Stomach smooth muscle (tissue), 2 donors: ENCODE measurements around the gene ATL2.
"Not testable (repeated sequence)": the region's sequence is repeated elsewhere in the genome, so short reads cannot be mapped to it uniquely, and the experiment has no call there.

Experiments
- H3K27ac ChIP-seq: one replicate; pipeline ENCODE4 v1.7.0; 2013; ENCODE audit warnings: mild to moderate bottlenecking, low read length, inconsistent platforms
- H3K27me3 ChIP-seq, 2 donors: one replicate each; pipeline ENCODE4 v1.7.0; 2013; ENCODE audit warnings: low read length in 2 of 2; ENCODE audit not compliant: insufficient read depth in 2 of 2, control insufficient read depth in 1 of 2
- H3K36me3 ChIP-seq, 2 donors: one replicate each; pipeline ENCODE4 v1.7.0; 2013; ENCODE audit warnings: low read length in 2 of 2; ENCODE audit not compliant: control insufficient read depth in 2 of 2, insufficient read depth in 2 of 2
- H3K4me1 ChIP-seq: one replicate; pipeline ENCODE4 v1.7.0; 2013; ENCODE audit warnings: low read length; ENCODE audit not compliant: control insufficient read depth, insufficient read depth
- H3K4me3 ChIP-seq, 2 donors: one replicate each; pipeline ENCODE4 v1.7.0; 2013; ENCODE audit warnings: low read length in 2 of 2
- H3K9ac ChIP-seq, 2 donors: one replicate each; pipeline ENCODE4 v1.7.0; 2013; ENCODE audit warnings: low read length in 2 of 2, mild to moderate bottlenecking in 1 of 2
- H3K9me3 ChIP-seq, 2 donors: one replicate each; pipeline ENCODE4 v1.7.0; 2013; ENCODE audit warnings: low read length in 2 of 2; ENCODE audit not compliant: control insufficient read depth in 2 of 2
- donor health status: healthy.
- donor health status: Pancreatic carcinoma.

ATL2 gene

GRCh38 chr2:38261569-38262068 lies 115.5 kb downstream of the ATL2 start:
- H3K27me3 ChIP-seq, result no peaks in the 10 kb centered on the region
- H3K9me3 ChIP-seq, result no peaks in the 10 kb centered on the region
- H3K4me3 ChIP-seq, result no peak overlapping the region
- no peak overlapping the region for H3K27ac ChIP-seq
- H3K36me3 ChIP-seq, result no peaks in the 10 kb centered on the region
- no peaks in the 10 kb centered on the region for H3K4me1 ChIP-seq
- no peak overlapping the region for H3K9ac ChIP-seq

- Histone ChIP-seq H3K27ac (no peak overlapping the region), H3K36me3 (no peaks in the 10 kb centered on the region), H3K4me1 (no peaks in the 10 kb centered on the region), H3K4me3 (peak overlapping the region in 1 of 2 donors; percentile 15), H3K27me3 (no peaks in the 10 kb centered on the region), H3K9ac (no peak overlapping the region), H3K9me3 (no peaks in the 10 kb centered on the region)
Observed at GRCh38 chr2:38260972-38261371, 116.1 kb downstream of the ATL2 start.

GRCh38 chr2:38260469-38260868 lies 116.6 kb downstream of the ATL2 start:
- Histone ChIP-seq H3K9ac (no peak overlapping the region), H3K27me3 (no peaks in the 10 kb centered on the region)

GRCh38 chr2:38259311-38259710 lies 117.8 kb downstream of the ATL2 start:
- H3K27ac ChIP-seq, result no peak overlapping the region
- H3K4me1 ChIP-seq, result no peaks in the 10 kb centered on the region
- H3K9ac ChIP-seq, result no peak overlapping the region
- no peaks in the 10 kb centered on the region for H3K27me3 ChIP-seq
- H3K4me3 ChIP-seq, result no peak overlapping the region
- H3K36me3 ChIP-seq, result no peaks in the 10 kb centered on the region
- no peaks in the 10 kb centered on the region for H3K9me3 ChIP-seq

More at GRCh38 chr2:38260469-38260868, 116.6 kb downstream of the ATL2 start:
- H3K27ac ChIP-seq, result peak overlapping the region; percentile 6
- no peaks in the 10 kb centered on the region for H3K4me1 ChIP-seq
- no peaks in the 10 kb centered on the region for H3K9me3 ChIP-seq
- H3K4me3 ChIP-seq, result peak overlapping the region in 1 of 2 donors; percentile 15
- H3K36me3 ChIP-seq, result no peaks in the 10 kb centered on the region

- H3K9me3 ChIP-seq, H3K4me3 ChIP-seq, H3K27ac ChIP-seq, H3K4me1 ChIP-seq, H3K36me3 ChIP-seq, H3K27me3 ChIP-seq, H3K9ac ChIP-seq: not testable (repeated sequence)
Observed at GRCh38 chr2:38257680-38258079, 119.4 kb downstream of the ATL2 start.

- no peaks in the 10 kb centered on the region for H3K9me3 ChIP-seq
- H3K4me1 ChIP-seq, result no peaks in the 10 kb centered on the region
- H3K36me3 ChIP-seq, result no peaks in the 10 kb centered on the region
- no peaks in the 10 kb centered on the region for H3K27me3 ChIP-seq
- no peak overlapping the region for H3K9ac ChIP-seq
- no peak overlapping the region for H3K4me3 ChIP-seq
- H3K27ac ChIP-seq, result no peak overlapping the region
Observed at GRCh38 chr2:38256610-38257009, 120.5 kb downstream of the ATL2 start.

GRCh38 chr2:38255211-38255610 lies 121.9 kb downstream of the ATL2 start:
- Histone ChIP-seq H3K9me3 (no peaks in the 10 kb centered on the region), H3K9ac (no peak overlapping the region), H3K27ac (no peak overlapping the region), H3K36me3 (no peaks in the 10 kb centered on the region), H3K27me3 (no peaks in the 10 kb centered on the region), H3K4me3 (no peak overlapping the region), H3K4me1 (no peaks in the 10 kb centered on the region)

- Histone ChIP-seq H3K4me3 (no peak overlapping the region), H3K9ac (no peak overlapping the region), H3K4me1 (no peaks in the 10 kb centered on the region), H3K36me3 (no peaks in the 10 kb centered on the region), H3K9me3 (no peaks in the 10 kb centered on the region), H3K27me3 (no peaks in the 10 kb centered on the region), H3K27ac (no peak overlapping the region)
Observed at GRCh38 chr2:38254796-38255195, 122.3 kb downstream of the ATL2 start.

- Histone ChIP-seq H3K27me3 (no peaks in the 10 kb centered on the region), H3K9me3 (no peaks in the 10 kb centered on the region), H3K27ac (no peak overlapping the region), H3K36me3 (no peaks in the 10 kb centered on the region), H3K4me3 (no peak overlapping the region), H3K4me1 (no peaks in the 10 kb centered on the region), H3K9ac (no peak overlapping the region)
Observed at GRCh38 chr2:38251940-38252339, 125.1 kb downstream of the ATL2 start.

GRCh38 chr2:38248707-38249106 lies 128.4 kb downstream of the ATL2 start:
- no peak overlapping the region for H3K4me3 ChIP-seq
- H3K9ac ChIP-seq, result no peak overlapping the region

GRCh38 chr2:38248255-38248654 lies 128.8 kb downstream of the ATL2 start:
- no peak overlapping the region for H3K27ac ChIP-seq
- H3K9ac ChIP-seq, result no peak overlapping the region
- H3K27me3 ChIP-seq, result no peaks in the 10 kb centered on the region
- peaks cover 3% of the 10 kb centered on the region for H3K4me1 ChIP-seq
- no peaks in the 10 kb centered on the region for H3K36me3 ChIP-seq
- H3K4me3 ChIP-seq, result no peak overlapping the region
- no peaks in the 10 kb centered on the region for H3K9me3 ChIP-seq

More at GRCh38 chr2:38248707-38249106, 128.4 kb downstream of the ATL2 start:
- no peaks in the 10 kb centered on the region for H3K36me3 ChIP-seq
- no peaks in the 10 kb centered on the region for H3K9me3 ChIP-seq
- H3K27ac ChIP-seq, result no peak overlapping the region
- H3K27me3 ChIP-seq, result no peaks in the 10 kb centered on the region
- H3K4me1 ChIP-seq, result peaks cover 3% of the 10 kb centered on the region
